ENCODE results near the gene PTH2R.
"Not testable (repeated sequence)": the region's sequence is repeated elsewhere in the genome, so short reads cannot be mapped to it uniquely, and the experiment has no call there.

PTH2R gene

GRCh38 chr2:208396796-208397195, 9.8 kb upstream of the PTH2R start:
- not testable (repeated sequence) for ATAC-seq

- ATAC-seq, result no peak
These were observed 7.4 kb upstream of the PTH2R start for GRCh38 chr2:208399201-208399600.

GRCh38 chr2:208407667-208408066, 1.1 kb downstream of the PTH2R start:
- ATAC-seq, result no peak

- ATAC-seq, result no peak
These were observed 7.3 kb downstream of the PTH2R start for GRCh38 chr2:208413931-208414330.

- ATAC-seq, result no peak
These were observed 8.7 kb downstream of the PTH2R start for GRCh38 chr2:208415255-208415654.

- peak in 1 of 2 donors; percentile 58 for ATAC-seq
These were observed 9.3 kb downstream of the PTH2R start for GRCh38 chr2:208415897-208416296.

GRCh38 chr2:208426412-208427045, 19.9 kb downstream of the PTH2R start:
- ATAC-seq, result no peak

- ATAC-seq, result no peak
These were observed 31.2 kb downstream of the PTH2R start for GRCh38 chr2:208437755-208438154.

GRCh38 chr2:208440716-208441115, 34.1 kb downstream of the PTH2R start:
- no peak for ATAC-seq

GRCh38 chr2:208441951-208442350, 35.4 kb downstream of the PTH2R start:
- no peak for ATAC-seq

- ATAC-seq, result not testable (repeated sequence)
These were observed 40.9 kb downstream of the PTH2R start for GRCh38 chr2:208447447-208447846.

- no peak for ATAC-seq
These were observed 44.5 kb downstream of the PTH2R start for GRCh38 chr2:208451061-208451460.

GRCh38 chr2:208454861-208455260, 48.3 kb downstream of the PTH2R start:
- no peak for ATAC-seq

GRCh38 chr2:208463721-208464120, 57.1 kb downstream of the PTH2R start:
- no peak for ATAC-seq

GRCh38 chr2:208464205-208464604, 57.6 kb downstream of the PTH2R start:
- ATAC-seq, result no peak

GRCh38 chr2:208466151-208466919, 59.7 kb downstream of the PTH2R start:
- ATAC-seq, result no peak

- ATAC-seq, result no peak
These were observed 60.3 kb downstream of the PTH2R start for GRCh38 chr2:208466920-208467298.

GRCh38 chr2:208467564-208467963, 61.0 kb downstream of the PTH2R start:
- no peak for ATAC-seq

GRCh38 chr2:208477741-208478140, 71.1 kb downstream of the PTH2R start:
- no peak for ATAC-seq

- no peak for ATAC-seq
These were observed 72.8 kb downstream of the PTH2R start for GRCh38 chr2:208479342-208479741.

GRCh38 chr2:208481945-208482344, 75.4 kb downstream of the PTH2R start:
- not testable (repeated sequence) for ATAC-seq

- ATAC-seq, result not testable (repeated sequence)
These were observed 75.9 kb downstream of the PTH2R start for GRCh38 chr2:208482453-208483015.

GRCh38 chr2:208485390-208485789, 78.8 kb downstream of the PTH2R start:
- no peak for ATAC-seq

All from activated CD4-positive, CD25-positive, alpha-beta regulatory T cell treated with anti-CD3 and anti-CD28 coated beads, Interleukin-2, amount 50 U/mL, for 24 hours (primary cell).